Osteoblast (primary cell): ENCODE measurements around the gene DCAF11. TPM values are rescaled to one million over a fixed set of nuclear protein-coding genes. Genes with fewer than 3 reads are reported as not detected.
A peak's percentile ranks its signal among the peaks of the same experiment; 100 is the strongest.

Source experiments
- DNase-seq: peaks from one replicate; pipeline ENCODE4 v3.0.0; 2011; ENCODE audit warnings: low spot score, mixed read lengths; ENCODE audit not compliant: insufficient read length; ENCODE audit errors: missing footprints
- H2AFZ ChIP-seq: 2 replicates; pipeline ENCODE4 v1.6.0; 2011; ENCODE audit warnings: mild to moderate bottlenecking, low read length
- H3K27ac ChIP-seq: 2 replicates; pipeline ENCODE4 v1.5.1; 2011; ENCODE audit warnings: mild to moderate bottlenecking, low read depth, low read length, moderate library complexity
- H3K27me3 ChIP-seq: 2 replicates; pipeline ENCODE4 v1.6.0; 2012; ENCODE audit warnings: mild to moderate bottlenecking, control low read depth, inconsistent platforms, low read length, moderate library complexity; ENCODE audit not compliant: insufficient read depth
- H3K36me3 ChIP-seq: 2 replicates; pipeline ENCODE4 v1.5.1; 2011; ENCODE audit warnings: mild to moderate bottlenecking, low read length, control low read depth, moderate library complexity; ENCODE audit not compliant: insufficient read depth
- H3K4me1 ChIP-seq: 2 replicates; pipeline ENCODE4 v1.5.1; 2011; ENCODE audit warnings: mild to moderate bottlenecking, low read length, control low read depth, moderate library complexity; ENCODE audit not compliant: insufficient read depth
- H3K4me2 ChIP-seq: 2 replicates; pipeline ENCODE4 v1.6.0; 2011; ENCODE audit warnings: mild to moderate bottlenecking, low read length; ENCODE audit not compliant: insufficient read depth
- H3K4me3 ChIP-seq: fragments of 200-600 bp; sonication (generic); 3 replicates; pipeline ENCODE4 v1.5.1; 2012; ENCODE audit warnings: mild to moderate bottlenecking, low read length, inconsistent platforms; ENCODE audit not compliant: insufficient read depth
- H3K79me2 ChIP-seq: 2 replicates; pipeline ENCODE4 v1.6.0; 2012; ENCODE audit warnings: mild to moderate bottlenecking, low read length, control low read depth, inconsistent platforms; ENCODE audit not compliant: insufficient read depth
- H3K9me3 ChIP-seq: 2 replicates; pipeline ENCODE4 v1.5.1; 2011; ENCODE audit warnings: low read depth, low read length, control low read depth
- H4K20me1 ChIP-seq: 2 replicates; pipeline ENCODE4 v1.6.0; 2012; ENCODE audit warnings: mild to moderate bottlenecking, low read length, control low read depth; ENCODE audit not compliant: insufficient read depth
- CTCF ChIP-seq: IDR thresholded peaks from 2 replicates; pipeline ENCODE4 v1.5.1; 2011; ENCODE audit warnings: mild to moderate bottlenecking, low read depth, low read length, moderate library complexity; ENCODE audit errors: extremely low read depth
- total RNA-seq: library from RNA; depleted of rRNA; stranded (reverse); fragments of >200 nt; gene quantifications from 2 replicates; pipeline ENCODE4 v1.2.3, GENCODE V29; 2012

DCAF11 gene
- total RNA-seq, 1 donor, result 84.7 TPM

DNA sequence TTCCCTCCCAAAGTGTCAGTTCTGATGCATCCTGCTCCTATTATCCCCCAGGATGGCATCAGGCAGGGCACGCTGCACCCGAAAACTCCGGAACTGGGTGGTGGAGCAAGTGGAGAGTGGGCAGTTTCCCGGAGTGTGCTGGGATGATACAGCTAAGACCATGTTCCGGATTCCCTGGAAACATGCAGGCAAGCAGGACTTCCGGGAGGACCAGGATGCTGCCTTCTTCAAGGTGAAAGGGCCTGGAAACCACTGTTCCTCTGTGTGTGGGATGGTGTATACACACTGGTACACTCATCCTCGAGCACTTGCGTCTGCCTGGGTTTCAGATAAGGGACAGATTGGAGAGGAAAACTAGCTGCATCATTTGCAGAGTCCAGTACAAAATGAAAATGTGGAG, 47.5 kb downstream of the DCAF11 start:
- peak overlapping the region; percentile 88 for H3K27ac ChIP-seq
- DNase-seq, result peak; percentile 90

DNA sequence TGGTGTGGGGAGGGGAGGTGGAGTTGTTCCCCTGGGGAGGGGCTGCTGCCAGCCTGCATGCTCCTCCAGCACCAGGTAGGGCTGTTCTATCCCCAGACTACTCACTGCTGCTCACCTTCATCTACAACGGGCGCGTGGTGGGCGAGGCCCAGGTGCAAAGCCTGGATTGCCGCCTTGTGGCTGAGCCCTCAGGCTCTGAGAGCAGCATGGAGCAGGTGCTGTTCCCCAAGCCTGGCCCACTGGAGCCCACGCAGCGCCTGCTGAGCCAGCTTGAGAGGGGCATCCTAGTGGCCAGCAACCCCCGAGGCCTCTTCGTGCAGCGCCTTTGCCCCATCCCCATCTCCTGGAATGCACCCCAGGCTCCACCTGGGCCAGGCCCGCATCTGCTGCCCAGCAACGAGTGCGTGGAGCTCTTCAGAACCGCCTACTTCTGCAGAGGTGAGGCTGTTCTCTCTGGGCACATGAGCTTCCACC, 50.0 kb downstream of the DCAF11 start:
- Histone ChIP-seq H2AFZ (no peak overlapping the region), H3K27me3 (no peaks in the 10 kb centered on the region), H3K4me3 (no peak overlapping the region), H3K79me2 (peaks cover 23% of the 10 kb centered on the region), H3K36me3 (peaks cover 69% of the 10 kb centered on the region), H4K20me1 (peaks cover 6% of the 10 kb centered on the region), H3K4me1 (peaks cover 11% of the 10 kb centered on the region), H3K9me3 (no peaks in the 10 kb centered on the region), H3K4me2 (no peak overlapping the region), H3K27ac (no peak overlapping the region)
- DNase-seq, result peak; percentile 35
- no peak for TF ChIP-seq CTCF

More for the DNA sequence above, 47.5 kb downstream of the DCAF11 start:
- no peaks in the 10 kb centered on the region for H3K27me3 ChIP-seq
- H4K20me1 ChIP-seq, result peaks cover 6% of the 10 kb centered on the region
- TF ChIP-seq CTCF, result no peak
- peak overlapping the region; percentile 97 for H3K4me2 ChIP-seq
- H3K4me3 ChIP-seq, result peak overlapping the region; percentile 82
- peaks cover 74% of the 10 kb centered on the region for H3K36me3 ChIP-seq
- H2AFZ ChIP-seq, result peak overlapping the region; percentile 42
- peaks cover 23% of the 10 kb centered on the region for H3K79me2 ChIP-seq
- no peaks in the 10 kb centered on the region for H3K9me3 ChIP-seq
- peaks cover 11% of the 10 kb centered on the region for H3K4me1 ChIP-seq

GRCh38 chr14:24165785-24166184, 51.2 kb downstream of the DCAF11 start:
- Histone ChIP-seq H3K36me3 (peaks cover 63% of the 10 kb centered on the region), H3K9me3 (no peaks in the 10 kb centered on the region), H4K20me1 (peaks cover 6% of the 10 kb centered on the region), H2AFZ (no peak overlapping the region), H3K4me3 (no peak overlapping the region), H3K27me3 (no peaks in the 10 kb centered on the region), H3K4me1 (peaks cover 11% of the 10 kb centered on the region), H3K4me2 (no peak overlapping the region), H3K79me2 (peaks cover 23% of the 10 kb centered on the region), H3K27ac (no peak overlapping the region)
- DNase-seq, result no peak
- no peak for TF ChIP-seq CTCF

DNA sequence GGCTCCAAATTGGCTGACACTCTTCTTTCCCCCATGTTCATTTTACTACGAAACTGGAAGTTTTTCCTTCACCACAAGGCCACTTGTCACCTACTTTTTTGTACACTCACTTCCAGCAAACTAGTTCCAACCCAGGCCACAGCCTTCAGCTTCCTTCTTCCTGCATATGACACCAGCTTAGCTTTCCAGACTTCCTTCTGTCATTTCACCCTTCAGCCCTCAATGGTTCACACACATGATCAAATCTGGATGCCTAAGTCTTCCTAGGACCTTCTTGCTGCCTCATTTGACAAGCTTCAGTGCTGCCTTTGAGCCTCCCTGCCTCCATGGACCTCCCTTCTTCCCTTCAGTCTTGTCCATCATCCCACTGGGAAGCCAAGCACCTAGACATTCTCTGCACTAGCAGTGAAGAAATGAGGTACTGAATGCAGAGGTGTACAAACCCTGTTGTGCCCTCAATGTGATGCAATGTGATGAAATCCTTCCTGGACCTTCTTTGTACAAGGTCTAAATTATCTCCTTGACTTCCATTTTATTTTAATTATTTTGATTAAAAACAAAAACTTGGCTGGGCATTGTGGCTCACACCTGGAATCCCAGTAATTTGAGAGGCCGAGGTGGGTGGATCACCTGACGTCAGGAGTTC, 53.0 kb downstream of the DCAF11 start:
- H3K27me3 ChIP-seq, result no peaks in the 10 kb centered on the region
- no peaks in the 10 kb centered on the region for H3K4me1 ChIP-seq
- peaks cover 3% of the 10 kb centered on the region for H4K20me1 ChIP-seq
- no peak overlapping the region for H3K4me2 ChIP-seq
- no peak overlapping the region for H3K27ac ChIP-seq
- no peaks in the 10 kb centered on the region for H3K9me3 ChIP-seq
- TF ChIP-seq CTCF, result no peak
- peaks cover 9% of the 10 kb centered on the region for H3K79me2 ChIP-seq
- no peak for DNase-seq
- H3K4me3 ChIP-seq, result no peak overlapping the region
- no peak overlapping the region for H2AFZ ChIP-seq
- peaks cover 63% of the 10 kb centered on the region for H3K36me3 ChIP-seq
